ENCODE results near the gene SULF2.

DNA sequence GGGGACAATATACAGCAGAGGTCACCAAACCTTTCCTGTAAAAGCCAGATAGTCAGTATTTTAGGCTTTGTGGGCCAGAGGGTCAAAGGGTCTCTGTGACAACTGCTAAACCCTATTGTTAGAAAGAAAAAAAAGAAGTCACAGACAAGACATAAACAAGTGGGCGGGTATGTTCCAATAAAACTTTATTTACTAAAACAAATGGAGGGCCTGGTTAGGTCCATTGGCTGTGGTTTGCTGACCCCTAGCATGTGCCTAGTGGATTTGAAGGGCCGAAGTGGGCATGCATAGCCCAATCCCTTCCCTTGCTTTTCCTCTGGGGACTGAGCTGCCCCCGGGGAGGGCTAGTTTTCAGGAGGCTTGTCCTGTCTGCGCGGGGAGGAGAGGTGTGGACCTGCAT, 78.9 kb downstream of the SULF2 start:
- no peak for TF ChIP-seq SIN3A (IDR thresholded peaks at IDR 0.05; ENCODE audit: low read depth)
- no peak for TF ChIP-seq ZNF274 (IDR thresholded peaks at IDR 0.05; ENCODE audit: low read depth, low read length)
- TF ChIP-seq, protein P1, sequence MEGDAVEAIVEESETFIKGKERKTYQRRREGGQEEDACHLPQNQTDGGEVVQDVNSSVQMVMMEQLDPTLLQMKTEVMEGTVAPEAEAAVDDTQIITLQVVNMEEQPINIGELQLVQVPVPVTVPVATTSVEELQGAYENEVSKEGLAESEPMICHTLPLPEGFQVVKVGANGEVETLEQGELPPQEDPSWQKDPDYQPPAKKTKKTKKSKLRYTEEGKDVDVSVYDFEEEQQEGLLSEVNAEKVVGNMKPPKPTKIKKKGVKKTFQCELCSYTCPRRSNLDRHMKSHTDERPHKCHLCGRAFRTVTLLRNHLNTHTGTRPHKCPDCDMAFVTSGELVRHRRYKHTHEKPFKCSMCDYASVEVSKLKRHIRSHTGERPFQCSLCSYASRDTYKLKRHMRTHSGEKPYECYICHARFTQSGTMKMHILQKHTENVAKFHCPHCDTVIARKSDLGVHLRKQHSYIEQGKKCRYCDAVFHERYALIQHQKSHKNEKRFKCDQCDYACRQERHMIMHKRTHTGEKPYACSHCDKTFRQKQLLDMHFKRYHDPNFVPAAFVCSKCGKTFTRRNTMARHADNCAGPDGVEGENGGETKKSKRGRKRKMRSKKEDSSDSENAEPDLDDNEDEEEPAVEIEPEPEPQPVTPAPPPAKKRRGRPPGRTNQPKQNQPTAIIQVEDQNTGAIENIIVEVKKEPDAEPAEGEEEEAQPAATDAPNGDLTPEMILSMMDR (IDR thresholded peaks at IDR 0.05 in 2 of 3, conservative IDR thresholded peaks at IDR 0.05 in 1 of 3; ENCODE audit: borderline replicate concordance in 1 of 3, insufficient read depth in 1 of 3, low read depth in 2 of 3, low read length in 2 of 3) = no peak
- no peak for TF ChIP-seq EZH2 (IDR thresholded peaks at IDR 0.05)
- no peak for TF ChIP-seq ELF1 (IDR thresholded peaks at IDR 0.05; ENCODE audit: borderline replicate concordance, low read depth)
- no peak for TF ChIP-seq JUND (IDR thresholded peaks at IDR 0.05)
- no peak for TF ChIP-seq ZFX (IDR thresholded peaks at IDR 0.05)
- TF ChIP-seq POLR2A (IDR thresholded peaks at IDR 0.05; ENCODE audit: borderline replicate concordance, extremely low read depth, insufficient read depth, insufficient read length) = no peak
- no peak for TF ChIP-seq FOSL1 (IDR thresholded peaks at IDR 0.05; ENCODE audit: low read depth)
- TF ChIP-seq CEBPB (IDR thresholded peaks at IDR 0.05; ENCODE audit: low read depth) = no peak
